GM23338 (cell line): ENCODE measurements around the gene HMGCL. TPM values are rescaled to one million over a fixed set of nuclear protein-coding genes. Genes with fewer than 3 reads are reported as not detected.

ENCODE experiments used
- ATAC-seq: fragments of 200-7000 bp; cut with Tn5 transposase; 3 replicates; pipeline ENCODE4 v1.9.1; 2020
- DNase-seq: peaks from one replicate; pipeline ENCODE4 v3.0.0-alpha.2; 2015; ENCODE audit warnings: low spot score
- H2AFZ ChIP-seq: fragments of 200-600 bp; sonication (generic); 2 replicates; pipeline ENCODE4 v1.8.0; 2016; ENCODE audit warnings: antibody characterized with exemption, mild to moderate bottlenecking, moderate library complexity
- H3F3A ChIP-seq: fragments of 200-600 bp; sonication (generic); replicated peaks from 2 replicates; pipeline ENCODE4 v1.8.0; 2017; ENCODE audit warnings: antibody characterized with exemption, mixed run types, low read depth
- H3K27ac ChIP-seq: fragments of 200-600 bp; sonication (generic); 2 replicates; pipeline ENCODE4 v1.6.1; 2016; ENCODE audit warnings: low read depth
- H3K27me3 ChIP-seq: fragments of 200-600 bp; sonication (generic); 2 replicates; pipeline ENCODE4 v1.8.0; 2016; ENCODE audit warnings: mild to moderate bottlenecking, mixed run types, moderate library complexity; ENCODE audit not compliant: insufficient read depth
- H3K36me3 ChIP-seq: fragments of 200-600 bp; sonication (generic); 2 replicates; pipeline ENCODE4 v1.8.0; 2016; ENCODE audit warnings: mild to moderate bottlenecking; ENCODE audit not compliant: insufficient read depth
- H3K4me1 ChIP-seq: fragments of 200-600 bp; sonication (generic); 2 replicates; pipeline ENCODE4 v1.8.0; 2016; ENCODE audit warnings: mild to moderate bottlenecking, moderate library complexity; ENCODE audit not compliant: insufficient read depth
- H3K4me2 ChIP-seq: fragments of 200-600 bp; sonication (generic); 2 replicates; pipeline ENCODE4 v1.7.1; 2017; ENCODE audit warnings: mixed run types
- H3K4me3 ChIP-seq: fragments of 200-600 bp; sonication (generic); 2 replicates; pipeline ENCODE4 v1.6.1; 2016; ENCODE audit warnings: mixed run types
- H3K79me2 ChIP-seq: fragments of 200-600 bp; sonication (generic); replicated peaks from 2 replicates; pipeline ENCODE4 v1.8.0; 2017; ENCODE audit warnings: mild to moderate bottlenecking; ENCODE audit not compliant: insufficient read depth
- H3K9me2 ChIP-seq: fragments of 200-600 bp; sonication (generic); 2 replicates; pipeline ENCODE4 v1.8.0; 2017; ENCODE audit not compliant: insufficient read depth
- H4K20me1 ChIP-seq: fragments of 200-600 bp; sonication (generic); replicated peaks from 2 replicates; pipeline ENCODE4 v1.8.0; 2017; ENCODE audit warnings: mild to moderate bottlenecking; ENCODE audit not compliant: insufficient read depth
- H3K27ac Mint-ChIP-seq: 2 replicates; pipeline ENCODE4 v1.8.0; 2020; ENCODE audit warnings: inconsistent platforms, mild to moderate bottlenecking, moderate library complexity, mixed read lengths
- H3K27me3 Mint-ChIP-seq: 3 replicates; pipeline ENCODE4 v1.8.0; 2022; ENCODE audit warnings: low read depth, mild to moderate bottlenecking, moderate library complexity, mixed read lengths, inconsistent platforms; ENCODE audit not compliant: insufficient read depth, poor library complexity
- H3K36me3 Mint-ChIP-seq: 3 replicates; pipeline ENCODE4 v1.8.0; 2021; ENCODE audit warnings: low read depth, mild to moderate bottlenecking, inconsistent platforms, moderate library complexity, mixed read lengths
- H3K4me1 Mint-ChIP-seq: 3 replicates; pipeline ENCODE4 v1.8.0; 2020; ENCODE audit warnings: mild to moderate bottlenecking, inconsistent platforms, mixed read lengths
- H3K4me3 Mint-ChIP-seq: 3 replicates; pipeline ENCODE4 v1.8.0; 2021; ENCODE audit warnings: moderate library complexity, mild to moderate bottlenecking, inconsistent platforms, mixed read lengths
- H3K9me3 Mint-ChIP-seq: 3 replicates; pipeline ENCODE4 v1.8.0; 2020; ENCODE audit warnings: moderate library complexity, mild to moderate bottlenecking, inconsistent platforms, mixed read lengths
- CREB1 ChIP-seq: fragments of 250-450 bp; sonication (Bioruptor Pico); IDR thresholded peaks from 2 replicates; pipeline ENCODE4 v1.5.0; 2020; ENCODE audit warnings: low read depth, mild to moderate bottlenecking, moderate library complexity
- EZH2 ChIP-seq: fragments of 200-600 bp; sonication (generic); IDR thresholded peaks from one replicate; pipeline ENCODE4 v1.8.0; 2017; ENCODE audit warnings: antibody characterized with exemption, mild to moderate bottlenecking, low read depth; ENCODE audit not compliant: unreplicated experiment
- EZH2phosphoT487 ChIP-seq: fragments of 200-600 bp; sonication (generic); IDR thresholded peaks from one replicate; pipeline ENCODE4 v1.8.1; 2018; ENCODE audit warnings: antibody characterized with exemption; ENCODE audit not compliant: unreplicated experiment
- JUNB ChIP-seq: IDR thresholded peaks from one replicate; pipeline ENCODE4 v1.6.1; 2016; ENCODE audit warnings: antibody characterized with exemption; ENCODE audit not compliant: unreplicated experiment
- NANOG ChIP-seq: IDR thresholded peaks from 2 replicates; pipeline ENCODE4 v1.6.1; 2016; ENCODE audit warnings: antibody characterized with exemption, borderline replicate concordance
- POLR2AphosphoS5 ChIP-seq: IDR thresholded peaks from 2 replicates; pipeline ENCODE4 v1.6.1; 2016; ENCODE audit warnings: antibody characterized with exemption, low read depth
- STAT1 ChIP-seq: IDR thresholded peaks from one replicate; pipeline ENCODE4 v1.6.1; 2016; ENCODE audit warnings: antibody characterized with exemption; ENCODE audit not compliant: unreplicated experiment
- ZNF114 ChIP-seq: fragments of 250-450 bp; sonication (Bioruptor Pico); IDR thresholded peaks from 2 replicates; pipeline ENCODE4 v1.5.0; 2020; ENCODE audit warnings: mild to moderate bottlenecking, moderate library complexity
- polyA plus RNA-seq: library from polyadenylated mRNA; unstranded; fragments of >200 nt; fragmentation: Nextera tagmentation; extraction: Ambion mirVana; gene quantifications from 2 replicates; pipeline ENCODE4 v1.2.1, GENCODE V29; 2016
- total RNA-seq: library from RNA; depleted of rRNA; stranded (reverse); fragments of >200 nt; shearing (Covaris generic); gene quantifications from 2 replicates; pipeline ENCODE4 v1.2.3, GENCODE V29; 2014
- TF ChIP-seq, protein P1 (sequence below): IDR thresholded peaks from 2 replicates; pipeline ENCODE4 v1.6.1; 2016; ENCODE audit warnings: antibody characterized with exemption
- TF ChIP-seq, protein P2 (sequence below): IDR thresholded peaks from one replicate; pipeline ENCODE4 v1.6.1; 2018; ENCODE audit warnings: antibody characterized with exemption; ENCODE audit not compliant: unreplicated experiment

The HMGCL gene
- total and polyA plus RNA-seq, 2 experiments from 2014 or later: 11.6 to 13.7 TPM

DNA sequence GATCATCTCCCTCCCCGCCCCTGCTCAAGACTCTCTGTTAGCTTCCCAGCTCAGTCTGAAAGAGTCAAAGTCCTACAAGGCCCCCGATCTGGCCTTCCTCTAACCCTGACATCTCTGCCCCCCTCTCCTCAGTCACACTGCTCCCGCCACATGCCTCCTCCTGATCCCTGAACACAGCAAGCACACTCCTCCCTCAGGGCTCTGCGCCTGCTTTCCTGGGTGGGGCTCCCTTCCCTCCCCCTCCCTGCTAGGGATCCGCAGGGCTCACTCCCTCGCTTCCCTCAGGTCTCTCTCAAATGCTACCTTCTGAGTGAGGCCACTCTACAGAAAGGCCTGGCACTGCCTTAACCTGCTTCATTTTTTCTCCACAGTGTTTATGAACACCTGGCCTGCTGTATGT, 18.9 kb downstream of the HMGCL start:
- Mint-ChIP-seq H3K4me3 (no peak overlapping the region), H3K27me3 (peaks cover 13% of the 10 kb centered on the region), H3K27ac (no peak overlapping the region), H3K4me1 (peaks cover 9% of the 10 kb centered on the region; the same call in 2 of the 3 replicates), H3K36me3 (no peaks in the 10 kb centered on the region), H3K9me3 (no peaks in the 10 kb centered on the region; the same call in 2 of the 3 replicates)
- Histone ChIP-seq H4K20me1 (no peaks in the 10 kb centered on the region), H3K4me1 (0 out of 2 replicates have a peak, but pooled peaks cover 3% of the 10 kb centered on the region), H3K36me3 (no peaks in the 10 kb centered on the region), H3K79me2 (no peaks in the 10 kb centered on the region), H3K27me3 (peaks cover 14% of the 10 kb centered on the region), H2AFZ (no peak overlapping the region), H3K4me3 (no peak overlapping the region), H3K4me2 (no peak overlapping the region), H3K27ac (no peak overlapping the region), H3F3A (0 out of 2 replicates have a peak, but pooled peaks cover 4% of the 10 kb centered on the region), H3K9me2 (no peaks in the 10 kb centered on the region)
- TF ChIP-seq, protein P1, sequence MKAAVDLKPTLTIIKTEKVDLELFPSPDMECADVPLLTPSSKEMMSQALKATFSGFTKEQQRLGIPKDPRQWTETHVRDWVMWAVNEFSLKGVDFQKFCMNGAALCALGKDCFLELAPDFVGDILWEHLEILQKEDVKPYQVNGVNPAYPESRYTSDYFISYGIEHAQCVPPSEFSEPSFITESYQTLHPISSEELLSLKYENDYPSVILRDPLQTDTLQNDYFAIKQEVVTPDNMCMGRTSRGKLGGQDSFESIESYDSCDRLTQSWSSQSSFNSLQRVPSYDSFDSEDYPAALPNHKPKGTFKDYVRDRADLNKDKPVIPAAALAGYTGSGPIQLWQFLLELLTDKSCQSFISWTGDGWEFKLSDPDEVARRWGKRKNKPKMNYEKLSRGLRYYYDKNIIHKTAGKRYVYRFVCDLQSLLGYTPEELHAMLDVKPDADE: no peak
- no peak for TF ChIP-seq ZNF114 (CRISPR knock-in tag)
- no peak for TF ChIP-seq EZH2
- TF ChIP-seq NANOG: no peak
- TF ChIP-seq, protein P2, sequence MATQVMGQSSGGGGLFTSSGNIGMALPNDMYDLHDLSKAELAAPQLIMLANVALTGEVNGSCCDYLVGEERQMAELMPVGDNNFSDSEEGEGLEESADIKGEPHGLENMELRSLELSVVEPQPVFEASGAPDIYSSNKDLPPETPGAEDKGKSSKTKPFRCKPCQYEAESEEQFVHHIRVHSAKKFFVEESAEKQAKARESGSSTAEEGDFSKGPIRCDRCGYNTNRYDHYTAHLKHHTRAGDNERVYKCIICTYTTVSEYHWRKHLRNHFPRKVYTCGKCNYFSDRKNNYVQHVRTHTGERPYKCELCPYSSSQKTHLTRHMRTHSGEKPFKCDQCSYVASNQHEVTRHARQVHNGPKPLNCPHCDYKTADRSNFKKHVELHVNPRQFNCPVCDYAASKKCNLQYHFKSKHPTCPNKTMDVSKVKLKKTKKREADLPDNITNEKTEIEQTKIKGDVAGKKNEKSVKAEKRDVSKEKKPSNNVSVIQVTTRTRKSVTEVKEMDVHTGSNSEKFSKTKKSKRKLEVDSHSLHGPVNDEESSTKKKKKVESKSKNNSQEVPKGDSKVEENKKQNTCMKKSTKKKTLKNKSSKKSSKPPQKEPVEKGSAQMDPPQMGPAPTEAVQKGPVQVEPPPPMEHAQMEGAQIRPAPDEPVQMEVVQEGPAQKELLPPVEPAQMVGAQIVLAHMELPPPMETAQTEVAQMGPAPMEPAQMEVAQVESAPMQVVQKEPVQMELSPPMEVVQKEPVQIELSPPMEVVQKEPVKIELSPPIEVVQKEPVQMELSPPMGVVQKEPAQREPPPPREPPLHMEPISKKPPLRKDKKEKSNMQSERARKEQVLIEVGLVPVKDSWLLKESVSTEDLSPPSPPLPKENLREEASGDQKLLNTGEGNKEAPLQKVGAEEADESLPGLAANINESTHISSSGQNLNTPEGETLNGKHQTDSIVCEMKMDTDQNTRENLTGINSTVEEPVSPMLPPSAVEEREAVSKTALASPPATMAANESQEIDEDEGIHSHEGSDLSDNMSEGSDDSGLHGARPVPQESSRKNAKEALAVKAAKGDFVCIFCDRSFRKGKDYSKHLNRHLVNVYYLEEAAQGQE: no peak
- TF ChIP-seq JUNB: no peak
- TF ChIP-seq CREB1: no peak
- TF ChIP-seq EZH2phosphoT487: no peak
- no peak for TF ChIP-seq STAT1
- no peak for TF ChIP-seq POLR2AphosphoS5
- DNase-seq: no peak
- ATAC-seq: no peak

DNA sequence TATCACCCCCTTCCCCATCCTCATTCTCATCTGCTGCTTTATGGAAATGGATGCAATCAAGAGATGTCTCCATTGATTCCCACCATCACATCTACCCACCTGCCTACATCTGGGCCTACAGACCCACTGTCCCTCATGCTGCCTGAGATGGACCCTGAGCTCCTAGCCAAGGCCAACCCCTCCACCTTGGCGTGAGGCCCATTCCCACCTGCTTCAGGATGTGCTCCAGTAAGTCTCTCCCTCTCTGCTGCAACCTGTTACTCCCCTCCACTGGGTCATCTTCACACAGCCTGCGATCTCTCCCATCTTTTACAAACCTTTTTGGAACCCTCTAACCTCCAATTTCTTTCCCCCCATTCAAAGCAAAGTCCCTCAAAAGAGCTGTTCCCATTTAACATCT, 20.2 kb downstream of the HMGCL start:
- Mint-ChIP-seq H3K27me3 (peaks cover 16% of the 10 kb centered on the region), H3K36me3 (no peaks in the 10 kb centered on the region), H3K27ac (no peak overlapping the region), H3K9me3 (no peaks in the 10 kb centered on the region), H3K4me3 (no peak overlapping the region), H3K4me1 (no peaks in the 10 kb centered on the region)
- 0 out of 2 replicates have a peak, but pooled peaks cover 5% of the 10 kb centered on the region for H3F3A ChIP-seq
- H3K27ac ChIP-seq: no peak overlapping the region
- no peak overlapping the region for H3K4me3 ChIP-seq
- peaks cover 14% of the 10 kb centered on the region for H3K27me3 ChIP-seq
- no peak overlapping the region for H3K4me2 ChIP-seq
- H3K4me1 ChIP-seq: 0 out of 2 replicates have a peak, but pooled peaks cover 3% of the 10 kb centered on the region
- ATAC-seq (no peak), DNase-seq (no peak)
- H2AFZ ChIP-seq: no peak overlapping the region
- H4K20me1 ChIP-seq: no peaks in the 10 kb centered on the region
- no peaks in the 10 kb centered on the region for H3K36me3 ChIP-seq
- no peaks in the 10 kb centered on the region for H3K9me2 ChIP-seq
- no peaks in the 10 kb centered on the region for H3K79me2 ChIP-seq
- TF ChIP-seq, protein P2: no peak
- TF ChIP-seq ZNF114 (CRISPR knock-in tag) (no peak), EZH2phosphoT487 (no peak), CREB1 (no peak)
